GM23338 (cell line): Measurements from ENCODE around the gene MRPS16. TPM values are rescaled to one million over a fixed set of nuclear protein-coding genes. Genes with fewer than 3 reads are reported as not detected.

Experiments
- ATAC-seq: fragments of 200-7000 bp; cut with Tn5 transposase; 3 replicates; pipeline ENCODE4 v1.9.1; 2020
- DNase-seq: peaks from one replicate; pipeline ENCODE4 v3.0.0-alpha.2; 2015; ENCODE audit warnings: low spot score
- H2AFZ ChIP-seq: fragments of 200-600 bp; sonication (generic); 2 replicates; pipeline ENCODE4 v1.8.0; 2016; ENCODE audit warnings: antibody characterized with exemption, mild to moderate bottlenecking, moderate library complexity
- H3F3A ChIP-seq: fragments of 200-600 bp; sonication (generic); replicated peaks from 2 replicates; pipeline ENCODE4 v1.8.0; 2017; ENCODE audit warnings: antibody characterized with exemption, mixed run types, low read depth
- H3K27ac ChIP-seq: fragments of 200-600 bp; sonication (generic); 2 replicates; pipeline ENCODE4 v1.6.1; 2016; ENCODE audit warnings: low read depth
- H3K27me3 ChIP-seq: fragments of 200-600 bp; sonication (generic); 2 replicates; pipeline ENCODE4 v1.8.0; 2016; ENCODE audit warnings: mild to moderate bottlenecking, mixed run types, moderate library complexity; ENCODE audit not compliant: insufficient read depth
- H3K36me3 ChIP-seq: fragments of 200-600 bp; sonication (generic); 2 replicates; pipeline ENCODE4 v1.8.0; 2016; ENCODE audit warnings: mild to moderate bottlenecking; ENCODE audit not compliant: insufficient read depth
- H3K4me1 ChIP-seq: fragments of 200-600 bp; sonication (generic); 2 replicates; pipeline ENCODE4 v1.8.0; 2016; ENCODE audit warnings: mild to moderate bottlenecking, moderate library complexity; ENCODE audit not compliant: insufficient read depth
- H3K4me2 ChIP-seq: fragments of 200-600 bp; sonication (generic); 2 replicates; pipeline ENCODE4 v1.7.1; 2017; ENCODE audit warnings: mixed run types
- H3K4me3 ChIP-seq: fragments of 200-600 bp; sonication (generic); 2 replicates; pipeline ENCODE4 v1.6.1; 2016; ENCODE audit warnings: mixed run types
- H3K79me2 ChIP-seq: fragments of 200-600 bp; sonication (generic); replicated peaks from 2 replicates; pipeline ENCODE4 v1.8.0; 2017; ENCODE audit warnings: mild to moderate bottlenecking; ENCODE audit not compliant: insufficient read depth
- H3K9me2 ChIP-seq: fragments of 200-600 bp; sonication (generic); 2 replicates; pipeline ENCODE4 v1.8.0; 2017; ENCODE audit not compliant: insufficient read depth
- H4K20me1 ChIP-seq: fragments of 200-600 bp; sonication (generic); replicated peaks from 2 replicates; pipeline ENCODE4 v1.8.0; 2017; ENCODE audit warnings: mild to moderate bottlenecking; ENCODE audit not compliant: insufficient read depth
- H3K27ac Mint-ChIP-seq: 2 replicates; pipeline ENCODE4 v1.8.0; 2020; ENCODE audit warnings: inconsistent platforms, mild to moderate bottlenecking, moderate library complexity, mixed read lengths
- H3K27me3 Mint-ChIP-seq: 3 replicates; pipeline ENCODE4 v1.8.0; 2022; ENCODE audit warnings: low read depth, mild to moderate bottlenecking, moderate library complexity, mixed read lengths, inconsistent platforms; ENCODE audit not compliant: insufficient read depth, poor library complexity
- H3K36me3 Mint-ChIP-seq: 3 replicates; pipeline ENCODE4 v1.8.0; 2021; ENCODE audit warnings: low read depth, mild to moderate bottlenecking, inconsistent platforms, moderate library complexity, mixed read lengths
- H3K4me1 Mint-ChIP-seq: 3 replicates; pipeline ENCODE4 v1.8.0; 2020; ENCODE audit warnings: mild to moderate bottlenecking, inconsistent platforms, mixed read lengths
- H3K4me3 Mint-ChIP-seq: 3 replicates; pipeline ENCODE4 v1.8.0; 2021; ENCODE audit warnings: moderate library complexity, mild to moderate bottlenecking, inconsistent platforms, mixed read lengths
- H3K9me3 Mint-ChIP-seq: 3 replicates; pipeline ENCODE4 v1.8.0; 2020; ENCODE audit warnings: moderate library complexity, mild to moderate bottlenecking, inconsistent platforms, mixed read lengths
- CREB1 ChIP-seq: fragments of 250-450 bp; sonication (Bioruptor Pico); IDR thresholded peaks from 2 replicates; pipeline ENCODE4 v1.5.0; 2020; ENCODE audit warnings: low read depth, mild to moderate bottlenecking, moderate library complexity
- CTCF ChIP-seq, 2 experiments: fragments of 200-600 bp in 1 of 2; sonication (generic) in 1 of 2; conservative IDR thresholded peaks; 2 replicates each; pipeline versions ENCODE4 v1.5.1 to v1.6.1; 2016 to 2017; ENCODE audit warnings: antibody characterized with exemption in 2 of 2, low read depth in 2 of 2, mild to moderate bottlenecking in 2 of 2, moderate library complexity in 1 of 2
- ETS1 ChIP-seq: IDR thresholded peaks from 2 replicates; pipeline ENCODE4 v1.6.1; 2016; ENCODE audit warnings: antibody characterized with exemption
- EZH2 ChIP-seq: fragments of 200-600 bp; sonication (generic); IDR thresholded peaks from one replicate; pipeline ENCODE4 v1.8.0; 2017; ENCODE audit warnings: antibody characterized with exemption, mild to moderate bottlenecking, low read depth; ENCODE audit not compliant: unreplicated experiment
- EZH2phosphoT487 ChIP-seq: fragments of 200-600 bp; sonication (generic); IDR thresholded peaks from one replicate; pipeline ENCODE4 v1.8.1; 2018; ENCODE audit warnings: antibody characterized with exemption; ENCODE audit not compliant: unreplicated experiment
- JUNB ChIP-seq: IDR thresholded peaks from one replicate; pipeline ENCODE4 v1.6.1; 2016; ENCODE audit warnings: antibody characterized with exemption; ENCODE audit not compliant: unreplicated experiment
- NANOG ChIP-seq: IDR thresholded peaks from 2 replicates; pipeline ENCODE4 v1.6.1; 2016; ENCODE audit warnings: antibody characterized with exemption, borderline replicate concordance
- POLR2AphosphoS5 ChIP-seq: IDR thresholded peaks from 2 replicates; pipeline ENCODE4 v1.6.1; 2016; ENCODE audit warnings: antibody characterized with exemption, low read depth
- STAT1 ChIP-seq: IDR thresholded peaks from one replicate; pipeline ENCODE4 v1.6.1; 2016; ENCODE audit warnings: antibody characterized with exemption; ENCODE audit not compliant: unreplicated experiment
- ZNF114 ChIP-seq: fragments of 250-450 bp; sonication (Bioruptor Pico); IDR thresholded peaks from 2 replicates; pipeline ENCODE4 v1.5.0; 2020; ENCODE audit warnings: mild to moderate bottlenecking, moderate library complexity
- ZNF331 ChIP-seq: fragments of 250-450 bp; sonication (Bioruptor Pico); IDR thresholded peaks from 2 replicates; pipeline ENCODE4 v1.5.0; 2020; ENCODE audit warnings: low read depth, mild to moderate bottlenecking, moderate library complexity
- ZNF462 ChIP-seq: fragments of 250-450 bp; sonication (Bioruptor Pico); IDR thresholded peaks from 2 replicates; pipeline ENCODE4 v1.5.0; 2020; ENCODE audit warnings: mild to moderate bottlenecking, moderate library complexity
- polyA plus RNA-seq: library from polyadenylated mRNA; unstranded; fragments of >200 nt; fragmentation: Nextera tagmentation; extraction: Ambion mirVana; gene quantifications from 2 replicates; pipeline ENCODE4 v1.2.1, GENCODE V29; 2016
- total RNA-seq: library from RNA; depleted of rRNA; stranded (reverse); fragments of >200 nt; shearing (Covaris generic); gene quantifications from 2 replicates; pipeline ENCODE4 v1.2.3, GENCODE V29; 2014
- TF ChIP-seq, protein P1 (sequence below): IDR thresholded peaks from one replicate; pipeline ENCODE4 v1.6.1; 2018; ENCODE audit warnings: antibody characterized with exemption; ENCODE audit not compliant: unreplicated experiment

Gene MRPS16
- total and polyA plus RNA-seq, 2 experiments from 2014 or later: 83.2 to 173 TPM

DNA sequence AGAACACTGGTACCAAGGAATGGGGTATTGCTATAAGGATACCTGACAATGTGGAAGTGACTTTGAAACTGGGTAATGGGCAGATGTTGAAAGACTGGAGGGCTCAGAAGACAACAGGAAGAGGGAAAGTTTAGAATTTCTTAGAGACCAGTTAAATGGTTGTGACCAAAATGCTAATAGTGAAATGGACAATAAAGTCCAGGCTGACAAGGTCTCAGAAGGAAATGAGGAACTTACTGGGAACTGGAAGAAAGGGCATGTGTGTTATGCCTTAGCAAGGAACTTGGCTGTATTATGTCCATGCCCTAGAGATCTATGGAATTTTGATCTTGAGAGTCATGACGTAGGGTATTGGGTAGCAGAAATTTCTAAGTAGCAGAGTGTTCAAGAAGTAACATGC lies 46.6 kb downstream of the MRPS16 start:
- peaks cover 33% of the 10 kb centered on the region for H3K9me3 Mint-ChIP-seq

More for the DNA sequence above, 46.6 kb downstream of the MRPS16 start:
- no peak for ATAC-seq
- H3K27me3 Mint-ChIP-seq: peaks cover 2% of the 10 kb centered on the region
- TF ChIP-seq, protein P1, sequence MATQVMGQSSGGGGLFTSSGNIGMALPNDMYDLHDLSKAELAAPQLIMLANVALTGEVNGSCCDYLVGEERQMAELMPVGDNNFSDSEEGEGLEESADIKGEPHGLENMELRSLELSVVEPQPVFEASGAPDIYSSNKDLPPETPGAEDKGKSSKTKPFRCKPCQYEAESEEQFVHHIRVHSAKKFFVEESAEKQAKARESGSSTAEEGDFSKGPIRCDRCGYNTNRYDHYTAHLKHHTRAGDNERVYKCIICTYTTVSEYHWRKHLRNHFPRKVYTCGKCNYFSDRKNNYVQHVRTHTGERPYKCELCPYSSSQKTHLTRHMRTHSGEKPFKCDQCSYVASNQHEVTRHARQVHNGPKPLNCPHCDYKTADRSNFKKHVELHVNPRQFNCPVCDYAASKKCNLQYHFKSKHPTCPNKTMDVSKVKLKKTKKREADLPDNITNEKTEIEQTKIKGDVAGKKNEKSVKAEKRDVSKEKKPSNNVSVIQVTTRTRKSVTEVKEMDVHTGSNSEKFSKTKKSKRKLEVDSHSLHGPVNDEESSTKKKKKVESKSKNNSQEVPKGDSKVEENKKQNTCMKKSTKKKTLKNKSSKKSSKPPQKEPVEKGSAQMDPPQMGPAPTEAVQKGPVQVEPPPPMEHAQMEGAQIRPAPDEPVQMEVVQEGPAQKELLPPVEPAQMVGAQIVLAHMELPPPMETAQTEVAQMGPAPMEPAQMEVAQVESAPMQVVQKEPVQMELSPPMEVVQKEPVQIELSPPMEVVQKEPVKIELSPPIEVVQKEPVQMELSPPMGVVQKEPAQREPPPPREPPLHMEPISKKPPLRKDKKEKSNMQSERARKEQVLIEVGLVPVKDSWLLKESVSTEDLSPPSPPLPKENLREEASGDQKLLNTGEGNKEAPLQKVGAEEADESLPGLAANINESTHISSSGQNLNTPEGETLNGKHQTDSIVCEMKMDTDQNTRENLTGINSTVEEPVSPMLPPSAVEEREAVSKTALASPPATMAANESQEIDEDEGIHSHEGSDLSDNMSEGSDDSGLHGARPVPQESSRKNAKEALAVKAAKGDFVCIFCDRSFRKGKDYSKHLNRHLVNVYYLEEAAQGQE: no peak
- TF ChIP-seq JUNB: no peak
- TF ChIP-seq CREB1 (CRISPR knock-in tag): no peak
- no peak for TF ChIP-seq EZH2phosphoT487
- no peak for TF ChIP-seq EZH2
- no peak for TF ChIP-seq ZNF462 (CRISPR knock-in tag)
- TF ChIP-seq POLR2AphosphoS5: no peak
- TF ChIP-seq STAT1: no peak
- TF ChIP-seq NANOG: no peak
- no peak for TF ChIP-seq CTCF (conservative IDR thresholded peaks at IDR 0.05; ENCODE audit: low read depth in 2 of 2)
- TF ChIP-seq ETS1: no peak
- TF ChIP-seq ZNF114 (CRISPR knock-in tag): no peak
- no peak for TF ChIP-seq ZNF331 (CRISPR knock-in tag)
- Histone ChIP-seq H3K9me2 (no peaks in the 10 kb centered on the region), H2AFZ (no peak overlapping the region), H3K79me2 (no peaks in the 10 kb centered on the region), H3K4me2 (no peak overlapping the region), H3F3A (no peaks in the 10 kb centered on the region), H3K27me3 (no peaks in the 10 kb centered on the region), H3K4me3 (no peak overlapping the region), H3K36me3 (no peaks in the 10 kb centered on the region), H4K20me1 (no peaks in the 10 kb centered on the region), H3K4me1 (no peaks in the 10 kb centered on the region), H3K27ac (no peak overlapping the region)
- H3K4me3 Mint-ChIP-seq: no peak overlapping the region
- DNase-seq: no peak
- no peaks in the 10 kb centered on the region for H3K4me1 Mint-ChIP-seq
- H3K27ac Mint-ChIP-seq: no peak overlapping the region
- peaks cover 39% of the 10 kb centered on the region for H3K36me3 Mint-ChIP-seq
